Activated CD4-positive, alpha-beta T cell treated with anti-CD3 and anti-CD28 coated beads, Interleukin-2, amount 50 U/mL, for 4 hours (primary cell): ENCODE results near the gene SELENOO.

Experiments used
- DNase-seq, 2 experiments: peaks; one replicate each; pipeline ENCODE4 v3.0.0-alpha.2; 2020

SELENOO gene

DNA sequence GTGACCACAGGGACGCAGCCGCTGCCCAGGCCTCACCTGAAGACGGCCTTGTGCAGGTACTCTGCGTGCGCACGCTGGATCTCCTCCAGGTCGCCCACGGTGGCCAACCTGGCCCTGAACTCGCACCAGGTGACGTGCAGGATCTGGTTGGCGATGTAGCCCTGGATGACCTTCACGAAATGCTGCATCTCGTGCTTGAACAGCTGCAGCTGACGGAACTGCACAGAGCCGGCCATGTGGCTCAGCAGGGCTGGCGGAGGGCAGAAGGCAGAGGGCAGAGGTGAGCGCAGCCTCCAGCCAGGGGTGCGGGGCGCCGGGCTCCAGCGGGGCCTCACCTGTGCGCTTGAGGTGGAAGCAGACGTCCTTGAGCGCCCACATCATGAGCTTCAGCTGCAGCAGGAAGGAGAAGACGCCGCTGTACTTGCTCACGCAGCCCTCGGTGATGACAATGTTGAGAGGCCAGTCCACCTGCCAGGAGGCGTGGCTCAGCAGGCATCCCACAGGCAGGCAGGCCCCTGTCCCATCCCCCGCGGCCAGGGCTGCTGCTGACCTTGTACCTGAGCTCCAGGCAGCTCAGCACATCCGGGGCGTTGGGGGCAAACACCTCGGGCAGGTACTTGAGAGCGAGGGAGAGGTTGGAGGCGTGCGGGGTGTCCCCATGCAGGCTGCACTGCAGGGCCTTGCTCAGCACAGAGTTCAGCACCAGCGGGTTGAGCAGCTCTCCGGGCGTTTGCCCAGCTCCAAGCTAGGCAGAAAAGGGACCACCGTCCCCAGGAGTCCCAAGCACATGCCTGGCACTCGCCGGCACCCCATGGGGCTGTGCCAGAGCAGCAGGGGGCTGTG, 17.6 kb downstream of the SELENOO start:
- no peak for DNase-seq

- no peak for DNase-seq
Observed at GRCh38 chr22:50218996-50219727, 18.4 kb downstream of the SELENOO start.

- no peak for DNase-seq
Observed at GRCh38 chr22:50219800-50220602, 19.2 kb downstream of the SELENOO start.

GRCh38 chr22:50220603-50221409, 20.0 kb downstream of the SELENOO start:
- no peak for DNase-seq

DNA sequence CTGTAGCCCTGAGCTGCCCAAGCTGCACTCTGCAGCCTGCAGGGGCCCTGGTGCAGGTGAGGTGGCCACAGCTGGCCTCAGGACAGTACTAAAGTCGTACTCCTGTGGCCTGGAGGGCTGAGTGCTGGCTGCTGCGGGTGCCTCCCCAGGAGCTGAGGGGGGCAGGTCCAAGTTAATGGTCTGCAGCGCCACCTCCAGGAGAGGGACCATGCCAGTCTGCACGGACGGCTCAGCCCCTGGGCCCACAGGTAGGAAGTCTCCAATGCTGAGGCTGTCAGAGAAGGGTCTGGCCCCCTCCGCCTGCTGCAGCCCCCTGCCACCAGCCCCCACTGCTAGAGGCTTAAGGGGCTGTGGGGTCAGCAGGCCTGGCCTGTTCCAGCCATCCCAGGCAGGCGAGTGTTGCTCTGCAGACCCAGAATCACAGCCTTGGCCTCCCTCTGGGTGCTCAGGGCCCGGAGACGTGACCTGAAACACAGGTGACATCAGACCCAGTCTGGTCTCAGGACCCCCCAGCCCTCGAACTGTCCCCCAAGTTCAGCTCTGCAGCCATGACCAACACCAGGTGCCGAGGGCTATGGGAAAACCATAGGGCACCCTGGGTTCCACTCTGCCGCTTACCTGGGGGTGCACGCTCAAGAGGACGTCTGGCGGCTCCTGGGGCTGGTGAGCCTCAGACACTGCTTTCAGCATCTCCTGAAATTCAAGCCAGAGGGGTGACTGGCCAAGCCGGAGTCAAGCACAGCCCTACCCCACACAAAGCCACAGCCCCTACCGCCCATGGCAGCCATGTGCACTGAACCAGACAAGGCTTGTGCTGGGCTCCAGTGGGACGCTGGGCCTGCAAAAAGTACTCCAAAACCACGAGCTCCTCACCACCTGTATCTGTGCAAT, 20.8 kb downstream of the SELENOO start:
- DNase-seq = no peak

GRCh38 chr22:50222508-50222907, 21.7 kb downstream of the SELENOO start:
- DNase-seq = no peak

GRCh38 chr22:50224071-50224470, 23.3 kb downstream of the SELENOO start:
- DNase-seq = no peak

DNA sequence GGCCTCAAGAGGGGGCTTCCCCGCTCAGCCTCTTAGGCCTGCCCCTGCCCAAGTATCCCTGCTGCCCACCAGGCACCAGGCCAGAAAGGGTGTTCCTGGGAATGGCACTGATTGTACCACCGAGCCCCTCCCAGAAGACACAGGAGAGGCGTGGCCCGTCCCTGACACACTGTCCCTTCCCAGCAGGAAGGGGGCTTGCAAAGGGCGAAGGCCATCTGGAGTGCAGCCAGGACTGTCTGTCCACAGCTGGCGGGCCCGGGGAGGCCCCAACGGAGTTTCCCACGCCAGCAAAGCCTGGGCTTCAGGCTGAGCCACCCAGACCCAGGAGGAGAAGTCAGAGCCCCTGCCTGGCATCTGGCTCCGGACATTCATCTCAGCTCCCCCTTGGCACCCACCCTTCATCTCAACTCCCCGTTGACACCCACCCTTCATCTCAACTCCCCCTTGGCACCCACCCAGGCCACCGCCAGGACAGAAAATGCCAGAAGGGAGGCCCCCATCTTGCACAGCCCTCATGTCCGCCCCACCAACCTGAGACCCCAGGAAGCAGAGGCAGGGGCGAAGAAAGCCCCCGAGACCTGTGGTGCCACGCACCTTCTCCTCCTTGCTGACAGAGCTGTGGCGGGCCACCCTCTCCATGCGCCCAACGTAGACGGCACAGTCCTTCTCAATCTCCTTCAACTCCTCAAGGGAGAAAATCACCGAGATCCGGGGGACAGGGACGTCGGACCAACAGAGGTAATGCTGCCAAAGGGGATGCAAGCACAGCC, 24.6 kb downstream of the SELENOO start:
- DNase-seq = no peak

DNA sequence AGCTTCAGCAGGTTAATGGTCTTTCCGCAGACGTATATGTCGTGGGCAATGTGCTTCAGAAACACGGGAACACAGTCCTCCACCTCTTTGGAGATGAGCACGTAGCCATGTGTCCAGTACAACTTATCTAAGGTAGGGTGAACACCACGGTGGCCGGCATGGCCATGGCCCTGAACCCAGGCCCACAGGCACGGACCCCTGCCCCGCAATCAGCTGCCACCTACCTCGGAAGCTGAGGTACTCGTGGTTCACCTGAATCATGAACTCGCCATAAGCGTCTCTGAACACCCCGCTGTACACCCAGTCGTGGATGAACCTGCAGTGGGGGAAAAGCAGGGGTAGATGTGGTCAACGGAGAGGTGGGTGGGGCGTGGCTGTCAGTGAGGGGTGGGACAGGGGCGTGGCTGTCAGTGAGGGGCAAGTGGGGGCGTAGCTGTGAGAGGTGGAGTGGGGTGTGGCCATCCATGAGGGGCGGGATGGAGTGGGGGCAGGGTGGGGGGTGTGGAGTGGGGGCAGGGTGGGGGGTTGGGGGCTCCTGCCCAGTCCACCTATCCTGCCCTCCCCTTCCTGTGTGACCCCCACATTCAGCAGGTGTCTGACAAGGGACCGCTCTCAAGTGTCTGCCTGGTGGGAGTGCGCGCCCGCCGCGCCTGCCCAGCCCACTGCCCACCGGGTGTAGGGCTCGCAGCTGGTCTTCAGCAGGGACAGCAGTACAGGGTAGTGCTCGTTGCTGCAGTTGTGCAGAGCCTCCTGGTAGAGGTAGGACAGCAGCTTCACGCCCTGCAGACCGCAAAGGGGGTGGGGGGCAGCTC, 25.5 kb downstream of the SELENOO start:
- no peak for DNase-seq

- DNase-seq = no peak
Observed at GRCh38 chr22:50226875-50227165, 26.0 kb downstream of the SELENOO start.

DNA sequence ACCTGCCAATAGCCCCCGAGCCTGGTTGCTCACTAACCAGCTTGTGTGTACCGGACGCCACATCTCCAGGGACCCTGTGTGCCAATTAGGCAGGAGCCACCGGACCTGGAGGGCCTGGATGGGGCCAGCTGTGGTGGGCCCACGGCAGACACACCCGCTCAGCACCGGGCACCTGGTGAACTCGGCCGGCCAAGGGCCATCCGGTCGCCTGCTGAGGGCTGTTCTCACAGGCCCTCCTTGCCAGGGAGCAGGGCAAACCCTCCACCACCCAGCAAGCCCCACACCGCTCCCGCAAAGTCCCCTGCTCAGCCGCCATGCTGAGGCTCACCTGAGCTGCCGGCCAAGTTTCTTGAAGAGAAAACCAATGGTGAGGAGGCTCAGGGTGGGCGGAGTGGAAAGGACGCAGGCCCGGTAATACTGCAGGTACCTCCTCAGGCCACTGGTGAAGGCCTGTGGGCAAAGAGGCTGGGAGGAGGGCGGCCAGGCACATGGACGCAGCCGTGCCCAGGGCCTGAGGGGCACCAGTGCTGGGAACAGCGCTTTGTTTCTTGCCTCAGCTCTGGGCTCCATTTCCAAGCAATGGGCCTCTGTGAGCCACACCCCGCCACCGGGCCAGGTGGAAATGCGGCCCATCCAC, 26.9 kb downstream of the SELENOO start:
- no peak for DNase-seq

GRCh38 chr22:50228366-50228765, 27.6 kb downstream of the SELENOO start:
- no peak for DNase-seq

DNA sequence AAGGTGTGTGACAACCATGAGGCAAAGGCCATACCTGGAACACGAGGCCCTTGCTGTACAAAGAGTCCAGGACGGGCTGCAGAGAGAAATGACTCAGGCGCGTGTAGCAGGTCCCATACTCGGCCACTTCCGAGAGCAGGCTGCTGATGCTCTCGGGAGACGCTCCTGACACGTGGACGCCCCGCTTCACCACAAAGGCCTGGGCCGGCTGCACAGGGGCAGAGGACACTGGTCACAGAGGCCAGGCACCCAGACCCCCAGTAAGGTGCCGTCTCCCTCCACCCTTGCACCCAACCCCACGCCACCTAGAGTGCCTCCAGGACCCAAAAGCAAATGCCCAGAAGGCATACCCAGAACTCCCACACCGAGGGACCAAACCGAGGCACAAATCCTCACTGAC, 28.6 kb downstream of the SELENOO start:
- DNase-seq = no peak

- DNase-seq = no peak
Observed at GRCh38 chr22:50232481-50233151, 31.8 kb downstream of the SELENOO start.

GRCh38 chr22:50233223-50233622, 32.4 kb downstream of the SELENOO start:
- DNase-seq = no peak

- DNase-seq = no peak
Observed at GRCh38 chr22:50236731-50237409, 36.1 kb downstream of the SELENOO start.

GRCh38 chr22:50238755-50239154, 37.9 kb downstream of the SELENOO start:
- DNase-seq = no peak

DNA sequence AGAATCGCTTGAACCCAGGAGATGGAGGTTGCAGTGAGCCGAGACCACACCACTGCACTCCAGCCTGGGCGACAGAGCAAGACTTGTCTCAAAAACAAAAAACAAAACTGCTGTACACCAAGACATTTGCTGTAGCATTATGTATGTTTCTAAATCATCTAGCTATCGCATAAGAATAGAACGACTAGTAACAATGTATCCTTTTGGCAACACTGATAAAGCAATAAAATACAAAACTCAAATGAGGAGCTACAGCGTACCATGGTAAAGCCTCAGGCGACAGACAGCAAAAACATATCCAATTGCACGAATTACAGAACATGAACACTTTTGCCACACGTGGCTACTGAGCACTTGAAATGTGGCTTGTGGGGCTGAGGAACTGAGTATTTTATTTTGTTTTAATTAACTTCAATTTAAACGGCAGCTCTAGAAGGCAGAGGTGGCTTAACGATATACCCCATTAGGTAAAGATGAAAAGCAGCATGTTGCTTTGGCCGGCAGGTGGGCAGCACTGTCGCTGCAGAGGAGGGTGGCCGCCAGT, 41.7 kb downstream of the SELENOO start:
- no peak for DNase-seq
